Astrocyte of the cerebellum (primary cell): ENCODE measurements around the gene RNU1-3.
"Not testable (repeated sequence)": the region's sequence is repeated elsewhere in the genome, so short reads cannot be mapped to it uniquely, and the experiment has no call there.

ENCODE experiments used
- DNase-seq: peaks from one replicate; pipeline ENCODE4 v3.0.0-alpha.2; 2011; ENCODE audit warnings: low read depth
- H3K4me3 ChIP-seq: 2 replicates; pipeline ENCODE4 v1.5.1; 2011; ENCODE audit warnings: mild to moderate bottlenecking, low read depth, low read length, moderate library complexity
- CTCF ChIP-seq: IDR thresholded peaks from 2 replicates; pipeline ENCODE4 v1.5.1; 2012; ENCODE audit warnings: low read length, low read depth, moderate library complexity, mild to moderate bottlenecking; ENCODE audit errors: missing control alignments
- in situ Hi-C: cut with HindIII; loops from 2 replicates; pipeline ENCODE4 v1.10.0; 2017; ENCODE audit warnings: low sequenced_read_pairs

Gene RNU1-3

GRCh38 chr1:16677552-16678431 is 11.0 kb upstream of the RNU1-3 start:
- TF ChIP-seq CTCF: no peak
- no peak for DNase-seq
- in situ Hi-C loops: no loop called here
- no peak overlapping the region for H3K4me3 ChIP-seq

GRCh38 chr1:16676661-16677523 is 10.1 kb upstream of the RNU1-3 start:
- DNase-seq, H3K4me3 ChIP-seq, in situ Hi-C loops: not testable (repeated sequence)

GRCh38 chr1:16675118-16675510 is 8.4 kb upstream of the RNU1-3 start:
- DNase-seq, H3K4me3 ChIP-seq, in situ Hi-C loops: not testable (repeated sequence)

- in situ Hi-C loops, H3K4me3 ChIP-seq, DNase-seq: not testable (repeated sequence)
These were observed 7.2 kb upstream of the RNU1-3 start for GRCh38 chr1:16673976-16674375.

- in situ Hi-C loops, DNase-seq, H3K4me3 ChIP-seq: not testable (repeated sequence)
These were observed 912 bp downstream of the RNU1-3 start for GRCh38 chr1:16665836-16666235.

- DNase-seq, in situ Hi-C loops, H3K4me3 ChIP-seq: not testable (repeated sequence)
These were observed 8.5 kb downstream of the RNU1-3 start for GRCh38 chr1:16658234-16658633.

- H3K4me3 ChIP-seq, DNase-seq, in situ Hi-C loops: not testable (repeated sequence)
These were observed 9.6 kb downstream of the RNU1-3 start for GRCh38 chr1:16656981-16657683.

- in situ Hi-C loops, H3K4me3 ChIP-seq, DNase-seq: not testable (repeated sequence)
These were observed 10.2 kb downstream of the RNU1-3 start for GRCh38 chr1:16656574-16656973.

GRCh38 chr1:16651560-16651959 is 15.2 kb downstream of the RNU1-3 start:
- H3K4me3 ChIP-seq, in situ Hi-C loops, DNase-seq: not testable (repeated sequence)

- in situ Hi-C loops, DNase-seq, H3K4me3 ChIP-seq: not testable (repeated sequence)
These were observed 16.8 kb downstream of the RNU1-3 start for GRCh38 chr1:16649960-16650359.

GRCh38 chr1:16649390-16649789 is 17.4 kb downstream of the RNU1-3 start:
- in situ Hi-C loops, DNase-seq, H3K4me3 ChIP-seq: not testable (repeated sequence)

GRCh38 chr1:16648756-16649155 is 18.0 kb downstream of the RNU1-3 start:
- DNase-seq, in situ Hi-C loops, H3K4me3 ChIP-seq: not testable (repeated sequence)

GRCh38 chr1:16648250-16648649 is 18.5 kb downstream of the RNU1-3 start:
- DNase-seq, in situ Hi-C loops, H3K4me3 ChIP-seq: not testable (repeated sequence)

- in situ Hi-C loops, DNase-seq, H3K4me3 ChIP-seq: not testable (repeated sequence)
These were observed 19.3 kb downstream of the RNU1-3 start for GRCh38 chr1:16647179-16648176.

- H3K4me3 ChIP-seq, DNase-seq, in situ Hi-C loops: not testable (repeated sequence)
These were observed 20.0 kb downstream of the RNU1-3 start for GRCh38 chr1:16646716-16647115.
